GM18505 (cell line): ENCODE results near the gene APLN.
A peak's percentile ranks its signal among the peaks of the same experiment; 100 is the strongest.

Experiments used
- ATAC-seq: cut with Tn5 transposase; IDR thresholded peaks from one replicate; pipeline ENCODE4 v1.9.1; 2021; ENCODE audit not compliant: unreplicated experiment
- POLR2A ChIP-seq: IDR thresholded peaks from 4 replicates; pipeline ENCODE4 v1.6.1; 2011; ENCODE audit warnings: borderline replicate concordance; ENCODE audit not compliant: insufficient read depth, insufficient read length; ENCODE audit errors: extremely low read depth

The APLN gene

DNA sequence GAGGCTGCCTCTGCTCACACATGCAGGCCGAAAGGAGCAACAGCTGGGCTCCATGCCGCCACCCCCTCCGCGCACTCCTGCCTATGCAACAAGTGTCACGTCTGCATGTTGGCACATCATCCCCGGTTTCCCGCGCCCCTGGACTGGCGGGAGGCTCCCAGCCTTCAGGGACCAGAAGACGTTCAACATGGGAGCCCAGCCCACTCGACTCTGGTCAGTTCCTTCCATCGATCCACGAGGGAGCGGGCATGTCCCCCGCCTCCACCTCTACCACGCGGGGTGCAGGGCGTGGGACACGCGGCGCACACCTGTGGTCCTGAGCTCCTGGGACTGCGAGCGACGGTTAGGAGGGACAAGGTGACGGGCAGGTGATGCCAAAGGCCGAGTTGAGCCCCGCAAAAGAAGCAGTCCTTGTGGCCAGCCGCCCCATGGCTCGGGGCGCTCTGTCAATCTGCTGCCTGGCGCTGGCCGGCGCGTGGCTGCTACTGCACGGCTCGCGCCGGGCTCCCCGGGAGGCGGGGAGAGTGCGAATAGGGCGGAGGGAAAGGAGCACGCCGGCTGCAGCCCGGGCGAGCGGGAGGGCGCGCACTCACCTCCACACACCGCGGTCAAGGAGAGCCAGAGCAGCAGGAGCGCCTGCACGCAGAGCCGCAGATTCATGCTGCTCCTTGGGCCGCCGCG lies 645 bp downstream of the APLN start:
- peak; percentile 55 for ATAC-seq

DNA sequence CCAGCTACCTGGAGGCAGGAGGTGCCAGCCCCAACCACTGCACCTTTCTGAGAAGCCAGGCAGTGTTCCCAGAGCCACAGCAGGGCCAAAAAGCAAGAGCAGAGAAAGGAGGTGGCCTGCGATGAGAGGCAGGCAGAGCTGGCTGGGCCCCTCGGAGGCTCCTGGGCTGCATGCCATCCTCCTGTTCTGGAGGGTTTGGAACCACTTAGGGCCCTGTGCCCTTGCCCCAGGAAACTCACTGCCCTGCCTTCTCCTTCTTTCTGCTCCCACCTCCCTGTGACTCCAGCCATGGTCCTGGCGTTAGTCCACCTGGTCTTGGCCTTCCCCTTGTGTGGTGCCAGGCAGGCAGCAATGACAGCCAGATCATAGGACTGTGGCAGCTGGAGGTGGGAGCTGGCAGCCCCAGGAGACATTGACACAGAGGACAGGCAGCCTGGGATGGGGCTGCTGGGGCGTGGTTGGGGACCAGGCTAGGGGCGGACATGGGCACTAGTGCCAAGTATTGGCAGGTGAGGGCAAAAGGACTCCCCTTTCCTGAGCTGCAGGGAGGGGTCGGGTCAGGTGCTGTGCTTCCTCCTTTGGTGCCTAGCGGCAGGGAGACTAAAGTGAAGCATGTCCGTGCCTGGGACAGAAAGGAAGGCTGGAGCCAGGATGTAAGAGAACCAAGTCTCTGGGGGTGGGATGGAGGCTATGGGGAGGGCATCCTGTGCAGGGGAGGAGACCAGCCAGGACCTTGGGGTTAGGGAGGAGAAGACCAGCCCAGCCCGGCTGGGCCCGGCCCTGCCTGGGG lies 1.4 kb downstream of the APLN start:
- no peak for ATAC-seq
- no peak for TF ChIP-seq POLR2A

More for the DNA sequence above, 645 bp downstream of the APLN start:
- TF ChIP-seq POLR2A, result no peak

DNA sequence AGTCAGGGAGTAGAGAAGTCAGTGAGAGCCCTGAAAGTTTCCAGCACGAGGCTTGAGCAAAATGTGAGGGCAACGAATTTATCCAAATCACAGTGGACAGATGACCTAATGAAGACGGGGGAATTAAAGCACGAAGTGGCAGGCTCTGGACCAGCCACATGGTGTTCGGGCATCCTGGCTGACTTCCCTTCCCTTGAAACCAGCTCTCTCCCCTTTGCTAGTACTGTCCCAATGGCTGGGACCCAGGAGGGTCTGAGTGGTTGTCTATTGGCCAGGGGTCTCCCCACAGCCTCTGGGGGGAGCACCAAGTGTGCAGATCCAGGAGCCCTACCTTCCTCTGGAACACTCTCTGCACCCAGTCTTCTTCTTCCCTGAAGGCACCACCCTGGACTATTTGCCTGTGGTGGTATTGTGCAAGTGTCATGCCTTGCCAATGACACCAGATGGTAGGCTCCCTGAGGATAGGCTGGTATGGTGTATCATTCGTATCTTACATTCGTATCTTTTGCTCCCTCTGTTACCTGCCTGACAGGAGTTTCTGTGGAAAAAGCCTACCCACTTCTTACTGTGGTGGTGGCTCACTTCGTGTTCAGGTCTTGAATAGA lies 2.1 kb downstream of the APLN start:
- ATAC-seq, result no peak
- TF ChIP-seq POLR2A, result no peak

DNA sequence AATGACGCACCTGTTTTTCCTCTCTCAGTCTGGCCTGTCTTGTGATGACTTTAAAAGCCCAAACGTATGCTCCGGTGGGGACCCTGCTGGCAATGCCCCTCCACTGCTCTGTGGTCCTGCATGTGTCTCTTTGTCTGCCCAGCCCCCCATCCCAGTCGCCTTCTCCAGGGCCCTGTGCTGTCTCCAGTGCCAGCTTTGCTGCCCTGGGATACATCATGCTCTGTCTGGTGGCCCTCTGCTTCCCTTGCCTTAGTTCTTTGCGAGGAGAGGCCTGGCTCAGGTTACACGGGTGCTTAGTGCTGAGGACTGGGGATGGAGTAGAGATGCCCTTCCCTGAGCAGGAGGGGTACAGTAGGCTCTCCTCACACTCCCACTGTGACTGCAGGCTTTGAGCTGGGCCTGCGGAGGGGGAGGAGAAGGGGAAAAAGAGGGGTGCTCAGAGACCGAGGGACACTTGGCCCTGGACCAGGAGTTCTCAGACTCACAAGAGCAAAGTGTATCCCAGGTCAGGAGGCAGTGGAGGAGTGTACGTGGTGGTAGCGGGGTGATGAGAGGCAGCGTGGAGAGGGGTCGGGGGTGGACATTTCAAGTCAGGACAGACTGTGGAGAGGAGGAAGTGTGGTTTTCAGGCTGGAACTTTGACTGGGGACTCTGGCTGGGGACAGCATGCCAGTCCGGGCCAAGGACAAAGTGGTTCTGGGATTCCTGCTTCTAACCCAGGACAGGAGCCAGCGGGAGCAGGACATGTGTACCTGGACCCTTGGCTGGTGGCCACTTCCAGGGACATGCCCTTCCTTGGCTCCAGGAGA lies 2.8 kb downstream of the APLN start:
- ATAC-seq, result no peak
- no peak for TF ChIP-seq POLR2A

DNA sequence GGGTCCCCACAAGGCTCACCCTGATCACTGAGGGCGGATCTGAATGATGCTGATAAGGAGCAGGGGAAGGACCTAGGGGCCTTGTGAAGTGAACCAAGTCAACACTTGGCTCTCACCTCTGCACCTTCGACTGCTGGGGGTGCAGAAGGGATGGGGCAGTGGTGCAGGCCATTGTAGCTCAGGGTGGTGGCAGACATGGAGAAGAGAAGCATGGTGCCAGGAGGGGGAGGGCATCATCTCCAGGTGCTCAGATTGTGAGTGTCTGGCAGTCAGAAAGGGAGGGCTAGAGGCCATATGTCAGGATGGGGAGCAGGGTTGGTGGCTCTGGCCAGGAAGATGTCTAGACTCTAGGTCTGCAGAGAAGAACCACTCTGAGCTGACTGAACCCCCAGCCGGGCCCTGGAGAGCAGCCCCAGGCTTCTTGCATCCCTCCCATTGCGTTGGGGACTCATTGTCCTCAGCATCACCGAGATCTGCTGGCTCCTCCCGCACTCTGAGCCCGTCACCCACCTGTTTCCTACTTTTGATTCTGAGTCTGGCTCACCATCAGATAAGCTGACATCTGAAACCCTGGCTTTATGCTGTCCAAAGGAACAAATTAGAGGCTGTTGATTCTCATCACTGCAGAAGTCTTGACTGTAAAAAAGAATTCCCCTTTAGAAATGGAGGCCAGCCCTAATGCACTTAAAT lies 3.8 kb downstream of the APLN start:
- TF ChIP-seq POLR2A, result no peak
- ATAC-seq, result no peak

DNA sequence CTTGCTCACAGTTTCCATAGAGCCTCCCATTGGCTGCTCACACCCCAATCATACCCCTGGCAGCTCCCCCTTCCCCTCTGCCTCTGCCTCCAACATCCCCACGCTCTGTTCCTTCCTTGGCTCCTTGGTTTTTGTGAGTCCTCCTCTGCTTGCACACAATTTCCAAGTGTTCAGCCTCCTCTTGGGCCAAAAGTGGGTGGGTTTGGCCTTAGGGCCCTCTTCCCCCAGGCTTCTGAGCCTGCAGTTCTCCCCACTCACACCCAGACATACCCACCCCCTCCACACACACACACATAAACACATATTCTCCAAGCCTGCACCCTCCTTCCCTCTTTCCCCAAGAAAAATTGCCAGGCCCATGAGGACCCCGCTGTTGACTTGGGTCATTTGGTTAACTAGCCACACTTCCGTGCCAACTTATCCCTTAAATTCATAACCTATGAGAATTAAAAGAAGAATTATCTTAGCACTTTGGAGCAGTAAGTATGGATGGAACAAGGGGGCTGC lies 4.5 kb downstream of the APLN start:
- no peak for ATAC-seq

DNA sequence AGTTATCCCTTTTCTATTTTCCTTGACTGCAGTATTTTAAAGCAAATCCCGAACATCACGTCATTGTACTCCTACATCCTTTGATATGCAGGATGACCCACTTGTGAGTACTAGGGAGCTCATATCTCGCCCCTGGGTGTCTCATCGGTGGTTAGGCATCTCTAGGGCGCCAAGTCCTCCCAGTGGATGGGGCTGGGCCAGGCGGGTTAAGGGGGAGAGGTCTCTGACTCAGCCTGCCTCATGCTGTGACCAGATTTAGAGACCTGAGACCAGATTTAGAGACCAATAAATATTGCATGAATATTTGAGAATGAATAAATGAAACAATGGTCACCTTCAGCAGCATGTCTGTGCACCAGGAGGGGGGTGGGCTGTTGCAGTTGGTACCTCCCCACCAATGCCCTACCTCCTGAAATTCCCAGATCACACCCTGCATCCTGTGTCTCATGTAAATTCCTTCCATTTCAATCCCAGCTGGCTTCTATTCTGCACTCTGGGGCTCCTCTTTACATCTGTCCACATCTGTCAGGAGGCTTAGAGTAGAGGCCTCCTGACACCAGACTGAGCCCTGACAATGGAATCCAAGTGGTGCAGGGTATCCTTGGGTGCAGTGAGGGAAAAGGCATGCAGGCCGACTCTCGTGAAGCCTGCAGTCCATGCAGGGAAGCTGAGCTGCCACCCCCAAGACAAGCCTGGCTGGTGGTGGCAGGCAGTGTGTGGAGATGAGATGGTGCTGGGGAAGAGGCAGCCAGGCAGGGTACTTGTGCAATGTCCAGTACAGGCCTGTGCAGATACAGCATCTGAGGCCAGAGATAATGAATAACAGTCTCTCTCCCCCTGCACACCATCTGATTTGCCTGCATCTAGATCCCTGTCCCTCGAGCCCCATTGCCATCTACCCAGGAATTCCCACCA lies 5.2 kb downstream of the APLN start:
- ATAC-seq, result no peak
- TF ChIP-seq POLR2A, result no peak

More for the DNA sequence above, 4.5 kb downstream of the APLN start:
- no peak for TF ChIP-seq POLR2A

DNA sequence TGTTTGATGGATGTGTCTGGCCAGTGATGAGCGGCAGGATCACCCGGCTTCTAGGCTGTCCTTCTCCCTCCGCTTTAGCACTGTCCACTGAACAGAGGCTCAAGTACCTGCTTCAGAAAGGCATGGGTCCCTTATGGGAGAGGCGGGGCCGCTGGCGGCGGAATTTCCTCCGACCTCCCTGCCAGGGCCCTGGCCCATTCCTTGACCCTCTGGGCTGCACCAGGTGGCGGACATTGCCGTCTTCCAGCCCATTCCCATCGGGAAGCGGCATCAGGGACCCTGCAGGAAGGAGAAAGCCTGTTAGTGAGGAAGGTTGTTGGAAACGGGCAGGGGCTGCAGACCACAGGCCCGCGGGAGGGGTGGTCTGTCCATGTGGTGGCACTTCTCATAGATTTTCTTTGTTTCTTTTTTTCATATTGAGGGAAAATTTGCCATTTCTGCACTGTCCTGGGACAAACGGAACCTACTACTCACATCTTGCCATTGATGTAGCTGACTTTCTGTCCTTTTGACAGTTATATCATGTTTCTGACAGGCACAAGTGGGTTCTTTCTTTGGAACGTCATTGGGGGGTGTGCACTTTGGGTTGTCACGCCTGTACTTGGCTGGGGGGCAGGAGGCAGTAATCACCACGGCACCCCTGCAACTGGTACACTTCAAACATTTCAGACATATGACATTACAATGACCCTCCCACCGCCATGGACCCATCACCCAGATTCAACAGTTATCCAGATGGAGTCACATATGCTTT lies 6.1 kb downstream of the APLN start:
- TF ChIP-seq POLR2A, result no peak
- ATAC-seq, result no peak

DNA sequence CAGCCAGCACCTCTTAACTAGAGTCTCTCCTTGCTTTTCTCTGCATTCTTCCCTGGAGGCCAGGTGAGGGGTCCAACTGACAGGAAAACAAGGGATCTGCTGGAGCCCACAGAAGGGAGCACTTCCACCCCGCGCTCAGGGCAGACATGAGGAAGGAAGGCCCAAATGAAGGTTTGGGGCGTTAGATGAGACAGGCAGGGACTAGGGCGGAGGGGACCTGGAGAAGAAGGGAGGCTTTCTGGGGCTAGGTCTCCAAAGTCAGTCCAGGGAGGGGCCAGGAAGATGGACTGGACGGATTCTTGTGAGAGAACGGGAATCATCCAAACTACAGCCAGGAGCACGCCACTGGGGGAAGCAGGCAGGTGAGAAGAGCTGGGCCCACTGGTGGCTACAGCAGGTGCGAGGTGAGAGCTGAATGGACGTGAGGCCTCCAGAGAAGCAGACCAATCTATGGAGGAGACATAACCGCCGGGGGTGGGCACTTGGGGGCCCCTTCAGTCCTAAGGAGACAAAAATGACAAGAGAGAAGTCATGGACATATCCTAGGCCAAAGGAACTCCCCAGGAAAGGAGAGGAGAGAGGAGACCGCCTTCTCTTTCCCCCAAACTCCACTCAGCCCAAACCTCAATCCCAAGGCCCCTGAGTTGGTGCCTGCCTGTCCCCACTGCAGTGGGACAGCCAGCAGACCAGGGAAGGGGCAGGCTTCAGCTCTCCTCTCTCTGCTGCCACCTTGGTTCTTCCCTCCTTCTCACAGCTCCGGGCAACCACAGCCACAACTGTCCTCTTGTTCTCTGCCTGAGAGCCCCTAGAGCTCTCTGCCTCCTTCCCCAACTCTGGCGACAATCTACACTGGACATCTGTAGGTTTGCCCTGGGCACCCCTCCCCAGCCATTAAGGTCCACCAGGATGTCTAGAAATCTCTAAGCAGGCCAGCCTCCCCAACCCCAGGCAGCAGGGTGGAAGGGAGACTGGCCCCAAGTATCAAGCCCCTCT lies 7.0 kb downstream of the APLN start:
- ATAC-seq, result no peak
- no peak for TF ChIP-seq POLR2A
